Measurements from ENCODE around the gene GYPC. TPM values are rescaled to one million over a fixed set of nuclear protein-coding genes. Genes with fewer than 3 reads are reported as not detected.
"Not testable (repeated sequence)": the region's sequence is repeated elsewhere in the genome, so short reads cannot be mapped to it uniquely, and the experiment has no call there.

The GYPC gene
- total and polyA plus RNA-seq, 2 donors = 65.2 to 138 TPM

DNA sequence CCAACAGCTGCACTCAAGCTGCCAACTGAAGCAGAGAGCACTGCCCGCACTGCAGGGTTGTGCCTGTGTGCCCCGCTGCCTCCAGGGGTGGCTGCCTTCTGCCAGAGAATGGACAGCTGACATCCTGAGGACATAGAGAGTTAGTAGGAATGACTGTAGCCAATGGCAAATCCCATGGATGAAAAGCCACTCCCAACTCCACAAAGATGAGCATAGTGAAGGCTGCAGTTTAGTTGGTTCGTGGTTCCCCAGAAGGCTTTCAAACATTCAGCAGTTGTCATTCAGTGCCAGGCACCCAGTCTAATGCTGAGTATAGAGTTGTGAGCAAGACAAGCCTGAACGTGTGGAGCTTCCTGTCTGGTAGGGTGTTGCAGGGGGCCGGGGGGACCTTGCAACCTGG lies 30.3 kb downstream of the GYPC start:
- H3K4me3 ChIP-seq (ENCODE audit: low read depth, low read length) = no peak overlapping the region
- no peak for DNase-seq (ENCODE audit: extremely low spot score)
- no peaks in the 10 kb centered on the region for H3K4me1 ChIP-seq (ENCODE audit: insufficient read depth)
- no peak overlapping the region for H3K27ac ChIP-seq (ENCODE audit: low read depth)
- 85% methylated on average over 5 of the region's 5 CpGs for WGBS
- H3K36me3 ChIP-seq (ENCODE audit: insufficient read depth) = no peaks in the 10 kb centered on the region

GRCh38 chr2:126686841-126687485 lies 31.0 kb downstream of the GYPC start:
- WGBS = 85% methylated on average over 5 of the region's 5 CpGs
- Histone ChIP-seq H3K27ac (ENCODE audit: low read depth) (no peak overlapping the region), H3K4me3 (ENCODE audit: low read depth, low read length) (no peak overlapping the region), H3K36me3 (ENCODE audit: insufficient read depth) (no peaks in the 10 kb centered on the region), H3K4me1 (ENCODE audit: insufficient read depth) (no peaks in the 10 kb centered on the region)
- DNase-seq (ENCODE audit: extremely low spot score) = no peak

GRCh38 chr2:126687503-126687902 lies 31.5 kb downstream of the GYPC start:
- H3K27ac ChIP-seq (ENCODE audit: low read depth) = no peak overlapping the region
- no peak for DNase-seq (ENCODE audit: extremely low spot score)
- H3K4me3 ChIP-seq (ENCODE audit: low read depth, low read length) = no peak overlapping the region
- H3K4me1 ChIP-seq (ENCODE audit: insufficient read depth) = no peaks in the 10 kb centered on the region
- H3K36me3 ChIP-seq (ENCODE audit: insufficient read depth) = no peaks in the 10 kb centered on the region
- 99% methylated on average over 2 of the region's 2 CpGs for WGBS

DNA sequence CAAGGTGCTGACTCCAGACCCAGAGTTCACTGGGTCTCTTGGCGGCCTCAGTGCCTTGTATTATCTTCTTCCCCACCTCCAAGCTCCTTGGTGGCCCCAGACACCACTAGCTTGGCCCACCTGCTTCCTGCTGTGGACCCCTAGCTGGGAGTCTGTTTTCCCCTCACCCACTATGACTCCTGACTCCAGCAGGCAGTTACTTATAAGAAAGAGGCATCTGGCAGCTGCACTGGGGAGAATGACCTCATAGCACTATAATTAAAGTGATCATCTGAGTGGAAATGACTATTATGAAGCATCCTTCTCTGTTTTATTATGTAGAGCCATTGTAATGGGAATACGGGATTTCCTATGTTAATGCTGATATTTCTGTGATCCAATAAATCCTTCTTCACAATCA lies 32.6 kb downstream of the GYPC start:
- DNase-seq (ENCODE audit: extremely low spot score); H3K36me3 ChIP-seq (ENCODE audit: insufficient read depth); H3K27ac ChIP-seq (ENCODE audit: low read depth); H3K4me3 ChIP-seq (ENCODE audit: low read depth, low read length); H3K4me1 ChIP-seq (ENCODE audit: insufficient read depth): not testable (repeated sequence)
- 70% methylated on average over 2 of the region's 2 CpGs for WGBS

DNA sequence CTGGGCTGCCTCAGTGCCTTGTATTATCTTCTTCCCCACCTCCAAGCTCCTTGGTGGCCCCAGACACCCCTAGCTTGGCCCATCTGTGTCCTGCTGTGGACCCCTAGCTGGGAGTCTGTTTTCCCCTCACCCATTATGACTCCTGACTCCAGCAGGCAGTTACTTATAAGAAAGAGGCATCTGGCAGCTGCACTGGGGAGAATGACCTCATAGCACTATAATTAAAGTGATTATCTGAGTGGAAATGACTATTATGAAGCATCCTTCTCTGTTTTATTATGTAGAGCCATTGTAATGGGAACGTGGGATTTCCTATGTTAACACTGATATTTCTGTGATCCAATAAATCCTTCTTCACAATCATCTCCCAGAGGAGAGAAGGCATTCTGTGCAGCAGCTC lies 36.3 kb downstream of the GYPC start:
- not testable (repeated sequence) for H3K4me3 ChIP-seq (ENCODE audit: low read depth, low read length); H3K36me3 ChIP-seq (ENCODE audit: insufficient read depth); DNase-seq (ENCODE audit: extremely low spot score); H3K4me1 ChIP-seq (ENCODE audit: insufficient read depth); H3K27ac ChIP-seq (ENCODE audit: low read depth)
- WGBS = 23% methylated on average over 1 of the region's 1 CpG

DNA sequence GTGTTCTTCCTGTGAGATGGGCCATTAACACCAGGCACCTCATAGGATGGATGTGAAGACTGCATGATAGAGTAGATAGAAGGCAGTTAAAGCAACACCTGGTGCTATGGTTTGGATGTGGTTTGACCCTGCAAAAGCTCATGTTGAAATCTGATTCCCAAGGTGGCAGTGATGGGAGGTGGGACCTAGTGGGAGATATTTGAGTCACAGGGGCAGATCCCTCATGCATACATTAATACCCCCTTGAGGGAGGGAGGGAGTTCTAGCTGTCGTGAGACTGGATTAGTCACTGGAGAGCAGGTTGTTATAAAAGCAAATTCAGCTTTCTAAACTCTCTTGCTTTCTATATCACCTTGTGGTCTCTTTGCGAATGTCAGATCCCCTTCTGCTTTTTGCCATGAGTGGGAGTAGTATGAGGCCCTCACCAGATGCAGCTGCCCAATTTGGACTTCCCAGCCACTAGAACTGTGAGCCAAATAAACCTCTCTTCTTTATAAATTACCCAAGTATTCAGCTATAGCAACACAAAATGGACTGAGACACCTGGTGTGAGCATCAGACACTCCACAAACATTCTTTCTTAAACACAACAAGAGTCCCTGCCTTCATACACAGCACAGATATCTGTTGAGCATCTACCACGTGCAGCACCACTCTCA lies 37.1 kb downstream of the GYPC start:
- H3K36me3 ChIP-seq (ENCODE audit: insufficient read depth); H3K4me1 ChIP-seq (ENCODE audit: insufficient read depth); DNase-seq (ENCODE audit: extremely low spot score); H3K27ac ChIP-seq (ENCODE audit: low read depth); H3K4me3 ChIP-seq (ENCODE audit: low read depth, low read length): not testable (repeated sequence)
- 97% methylated on average over 3 of the region's 3 CpGs for WGBS

DNA sequence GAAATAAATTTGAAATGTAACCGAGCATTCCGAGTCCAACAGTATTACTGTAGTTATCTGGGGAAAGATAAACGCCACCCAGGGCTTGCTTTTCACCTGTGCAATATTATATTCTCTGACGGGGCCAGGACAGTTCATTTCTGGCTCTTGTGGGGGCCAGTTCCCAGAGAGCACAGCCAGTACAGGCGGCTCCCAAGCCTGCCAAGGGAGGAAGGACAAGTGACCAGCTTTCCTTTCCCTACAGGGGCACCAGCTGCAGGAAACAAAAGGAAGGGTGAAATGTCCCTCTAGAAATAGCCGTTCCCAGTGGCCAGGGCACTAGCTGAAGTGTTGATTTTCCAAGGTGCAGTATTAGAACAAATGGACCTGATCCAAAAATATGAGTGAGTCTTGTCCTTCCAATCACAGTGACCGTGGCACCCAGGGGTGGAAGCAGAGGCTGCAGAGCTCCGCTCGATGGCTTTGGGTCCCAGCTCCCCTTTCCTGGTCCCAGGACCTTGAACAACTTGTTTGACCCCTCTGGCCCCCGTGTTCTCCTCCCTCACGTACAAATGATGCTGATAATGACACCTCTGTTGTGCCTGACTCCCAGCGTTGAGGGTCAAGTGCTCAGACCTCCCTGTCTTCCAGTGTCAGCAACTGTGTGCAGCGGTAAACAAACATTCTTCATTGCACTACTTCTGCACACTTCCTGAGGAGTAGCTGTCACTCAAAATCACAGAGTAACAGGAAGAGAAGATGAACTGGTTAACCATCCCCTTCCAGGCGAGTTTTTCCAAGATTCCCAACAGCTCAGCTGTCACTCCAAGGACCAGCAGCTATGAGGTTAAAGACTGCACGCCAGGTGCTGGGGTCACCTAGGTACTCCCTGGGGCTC lies 40.9 kb downstream of the GYPC start:
- Histone ChIP-seq H3K27ac (ENCODE audit: low read depth) (no peak overlapping the region), H3K4me1 (ENCODE audit: insufficient read depth) (no peaks in the 10 kb centered on the region), H3K4me3 (ENCODE audit: low read depth, low read length) (no peak overlapping the region), H3K36me3 (ENCODE audit: insufficient read depth) (no peaks in the 10 kb centered on the region)
- DNase-seq (ENCODE audit: extremely low spot score) = no peak
- 89% methylated on average over 15 of the region's 15 CpGs for WGBS

GRCh38 chr2:126698376-126698775 lies 42.4 kb downstream of the GYPC start:
- WGBS = 47% methylated on average over 2 of the region's 2 CpGs
- no peaks in the 10 kb centered on the region for H3K36me3 ChIP-seq (ENCODE audit: insufficient read depth)
- no peak for DNase-seq (ENCODE audit: extremely low spot score)

GRCh38 chr2:126699018-126699417 lies 43.1 kb downstream of the GYPC start:
- Histone ChIP-seq H3K36me3 (ENCODE audit: insufficient read depth) (no peaks in the 10 kb centered on the region), H3K4me3 (ENCODE audit: low read depth, low read length) (no peak overlapping the region), H3K4me1 (ENCODE audit: insufficient read depth) (no peaks in the 10 kb centered on the region), H3K27ac (ENCODE audit: low read depth) (no peak overlapping the region)
- 83% methylated on average over 2 of the region's 2 CpGs for WGBS
- no peak for DNase-seq (ENCODE audit: extremely low spot score)

More at GRCh38 chr2:126698376-126698775, 42.4 kb downstream of the GYPC start:
- H3K27ac ChIP-seq (ENCODE audit: low read depth) = no peak overlapping the region
- no peaks in the 10 kb centered on the region for H3K4me1 ChIP-seq (ENCODE audit: insufficient read depth)
- no peak overlapping the region for H3K4me3 ChIP-seq (ENCODE audit: low read depth, low read length)

DNA sequence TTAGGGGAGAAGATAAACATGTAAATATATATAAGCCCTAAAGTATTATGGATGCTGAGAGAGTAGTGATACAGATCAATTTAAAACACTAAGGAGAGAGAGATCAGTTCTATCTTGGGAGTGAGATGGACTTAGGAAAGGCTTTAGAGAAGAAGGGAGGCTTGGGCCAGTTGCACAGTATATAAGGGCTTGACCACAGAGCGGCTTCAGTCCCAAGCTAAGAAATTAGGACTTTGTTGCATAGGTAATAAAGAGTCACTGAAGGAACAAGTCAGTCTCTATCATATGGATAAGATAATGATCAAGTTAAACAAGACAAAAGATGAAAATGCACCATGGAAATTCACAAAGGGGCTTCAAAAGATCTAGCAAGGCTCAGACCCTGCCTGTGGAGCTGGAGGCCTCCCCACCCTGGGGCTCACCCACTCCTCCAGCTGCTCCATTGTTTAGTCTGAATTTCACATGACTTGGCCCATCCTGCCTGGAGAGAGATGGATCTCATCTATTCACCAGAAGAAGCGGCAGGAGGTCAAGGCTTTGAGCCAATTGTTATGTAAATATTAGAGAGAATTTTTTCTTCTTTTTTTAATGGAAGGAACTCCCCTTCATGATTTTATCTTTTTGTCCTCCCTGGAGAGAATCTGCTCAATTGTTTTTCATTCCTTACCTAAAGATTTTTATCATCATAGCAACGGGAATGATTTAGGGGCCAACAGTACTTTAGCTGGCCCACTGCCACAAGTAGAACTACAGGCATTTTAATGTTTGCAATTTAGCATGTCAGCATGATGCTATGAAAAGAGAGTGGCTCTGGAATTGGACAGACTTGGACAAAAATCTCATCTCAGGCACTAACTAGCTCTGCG lies 44.0 kb downstream of the GYPC start:
- peak; percentile 75 for DNase-seq (ENCODE audit: extremely low spot score)
- WGBS = 47% methylated on average over 4 of the region's 4 CpGs
- Histone ChIP-seq H3K27ac (ENCODE audit: low read depth) (no peak overlapping the region), H3K4me3 (ENCODE audit: low read depth, low read length) (no peak overlapping the region), H3K36me3 (ENCODE audit: insufficient read depth) (no peaks in the 10 kb centered on the region), H3K4me1 (ENCODE audit: insufficient read depth) (no peaks in the 10 kb centered on the region)

DNA sequence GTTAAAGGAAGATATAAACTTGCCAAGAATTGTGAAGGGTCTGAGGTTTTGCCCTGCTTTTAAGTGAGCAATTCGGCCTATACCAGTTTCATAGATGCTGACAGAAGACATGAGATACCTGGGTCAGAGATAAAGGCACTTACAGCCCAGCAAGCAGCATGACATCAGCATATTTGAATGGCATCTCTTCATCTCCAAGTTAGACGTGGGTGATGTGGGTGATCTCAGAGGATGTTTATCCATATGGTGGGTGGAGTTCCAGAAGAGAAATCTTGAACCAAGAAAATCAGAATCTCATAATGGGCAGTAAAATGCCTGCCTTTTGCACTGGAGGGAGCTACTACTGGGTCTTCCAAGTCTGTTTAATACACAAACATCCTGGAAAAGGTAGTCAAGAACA lies 44.7 kb downstream of the GYPC start:
- Histone ChIP-seq H3K4me3 (ENCODE audit: low read depth, low read length) (no peak overlapping the region), H3K36me3 (ENCODE audit: insufficient read depth) (no peaks in the 10 kb centered on the region), H3K4me1 (ENCODE audit: insufficient read depth) (no peaks in the 10 kb centered on the region), H3K27ac (ENCODE audit: low read depth) (no peak overlapping the region)
- DNase-seq (ENCODE audit: extremely low spot score) = no peak
- 37% methylated on average over 2 of the region's 2 CpGs for WGBS

DNA sequence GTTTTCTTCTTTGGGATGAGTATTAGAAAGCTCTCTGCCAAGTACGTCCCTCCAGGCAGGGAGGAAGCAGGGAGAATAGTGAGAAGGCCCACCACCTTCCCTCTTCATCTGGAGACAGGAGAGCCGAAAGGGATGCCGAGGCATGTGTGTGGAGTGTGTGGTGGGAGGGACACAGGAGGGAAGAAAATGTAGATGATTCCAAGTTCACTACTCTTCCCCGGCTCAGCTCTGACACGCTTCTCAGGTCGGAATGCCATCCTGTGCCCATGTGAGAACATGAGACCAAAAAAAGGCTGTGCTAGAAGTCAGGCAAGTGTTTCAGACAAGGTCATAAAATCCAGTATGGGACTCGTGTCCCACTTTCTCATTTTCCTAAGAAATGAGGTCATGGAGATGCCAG lies 47.4 kb downstream of the GYPC start:
- DNase-seq (ENCODE audit: extremely low spot score) = no peak
- 93% methylated on average over 7 of the region's 7 CpGs for WGBS
- H3K36me3 ChIP-seq (ENCODE audit: insufficient read depth) = no peaks in the 10 kb centered on the region
- H3K4me1 ChIP-seq (ENCODE audit: insufficient read depth) = no peaks in the 10 kb centered on the region
- no peak overlapping the region for H3K4me3 ChIP-seq (ENCODE audit: low read depth, low read length)
- no peak overlapping the region for H3K27ac ChIP-seq (ENCODE audit: low read depth)

GRCh38 chr2:126704434-126705160 lies 48.6 kb downstream of the GYPC start:
- Histone ChIP-seq H3K4me3 (ENCODE audit: low read depth, low read length) (no peak overlapping the region), H3K36me3 (ENCODE audit: insufficient read depth) (no peaks in the 10 kb centered on the region), H3K27ac (ENCODE audit: low read depth) (no peak overlapping the region), H3K4me1 (ENCODE audit: insufficient read depth) (no peaks in the 10 kb centered on the region)
- WGBS = 88% methylated on average over 2 of the region's 2 CpGs
- DNase-seq (ENCODE audit: extremely low spot score) = no peak
